Sigmoid colon (tissue), 4 donors: ENCODE data around the gene MCU.

ENCODE experiments used
- POLR2A ChIP-seq, 2 donors: fragments of 450-650 bp; IDR thresholded peaks; one replicate each; pipeline ENCODE4 v1.6.1; 2016; ENCODE audit warnings: antibody characterized with exemption in 2 of 2, mild to moderate bottlenecking in 2 of 2, moderate library complexity in 2 of 2
- POLR2AphosphoS5 ChIP-seq, 4 donors: sonication (generic); formaldehyde crosslinking; IDR thresholded peaks; one replicate each; pipeline ENCODE4 v1.6.1; 2017; ENCODE audit warnings: antibody characterized with exemption in 4 of 4
- TF ChIP-seq, protein P1 (sequence below), 4 experiments: fragments of 450-650 bp in 3 of 4; fragments of 200-600 bp in 1 of 4; IDR thresholded peaks; one replicate each; pipeline ENCODE4 v1.5.1; 2016 to 2019; ENCODE audit warnings: antibody characterized with exemption in 4 of 4, mild to moderate bottlenecking in 3 of 4, moderate library complexity in 2 of 4

DNA sequence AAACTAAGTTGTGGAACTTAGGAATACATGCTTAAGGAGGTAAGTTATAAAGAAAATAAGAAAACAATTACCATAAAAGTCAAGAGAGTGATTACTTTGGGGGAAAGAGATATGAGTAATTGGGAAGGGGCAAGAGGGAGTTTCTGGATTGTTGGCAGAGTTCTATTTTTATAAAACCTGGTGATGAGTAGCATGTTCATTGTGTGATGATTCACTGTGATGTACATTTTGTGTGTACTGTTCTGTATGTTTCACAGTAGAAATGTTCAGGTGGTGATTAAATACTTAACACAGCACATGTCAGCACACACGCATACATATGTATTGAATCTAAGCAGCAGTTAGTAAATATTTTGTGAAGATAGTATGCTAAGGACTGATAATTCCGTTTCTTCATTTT is 191.9 kb downstream of the MCU start:
- TF ChIP-seq, protein P1, sequence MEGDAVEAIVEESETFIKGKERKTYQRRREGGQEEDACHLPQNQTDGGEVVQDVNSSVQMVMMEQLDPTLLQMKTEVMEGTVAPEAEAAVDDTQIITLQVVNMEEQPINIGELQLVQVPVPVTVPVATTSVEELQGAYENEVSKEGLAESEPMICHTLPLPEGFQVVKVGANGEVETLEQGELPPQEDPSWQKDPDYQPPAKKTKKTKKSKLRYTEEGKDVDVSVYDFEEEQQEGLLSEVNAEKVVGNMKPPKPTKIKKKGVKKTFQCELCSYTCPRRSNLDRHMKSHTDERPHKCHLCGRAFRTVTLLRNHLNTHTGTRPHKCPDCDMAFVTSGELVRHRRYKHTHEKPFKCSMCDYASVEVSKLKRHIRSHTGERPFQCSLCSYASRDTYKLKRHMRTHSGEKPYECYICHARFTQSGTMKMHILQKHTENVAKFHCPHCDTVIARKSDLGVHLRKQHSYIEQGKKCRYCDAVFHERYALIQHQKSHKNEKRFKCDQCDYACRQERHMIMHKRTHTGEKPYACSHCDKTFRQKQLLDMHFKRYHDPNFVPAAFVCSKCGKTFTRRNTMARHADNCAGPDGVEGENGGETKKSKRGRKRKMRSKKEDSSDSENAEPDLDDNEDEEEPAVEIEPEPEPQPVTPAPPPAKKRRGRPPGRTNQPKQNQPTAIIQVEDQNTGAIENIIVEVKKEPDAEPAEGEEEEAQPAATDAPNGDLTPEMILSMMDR (IDR thresholded peaks at IDR 0.05): no peak
- TF ChIP-seq POLR2AphosphoS5 (IDR thresholded peaks at IDR 0.05): no peak
- no peak for TF ChIP-seq POLR2A (IDR thresholded peaks at IDR 0.05)
